Stimulated activated CD8-positive, alpha-beta memory T cell treated with anti-CD3 and anti-CD28 coated beads, Interleukin-12 subunit alpha, Interleukin-12 subunit beta, amount 100 ng/mL, for 1 hour (primary cell): ENCODE measurements around the gene MINAR1.

ENCODE experiments used
- DNase-seq: peaks from one replicate; pipeline ENCODE4 v3.0.0-alpha.2; 2020; ENCODE audit warnings: low read depth

MINAR1 gene

GRCh38 chr15:79432345-79433275 is 474 bp downstream of the MINAR1 start:
- DNase-seq, result no peak

GRCh38 chr15:79433276-79433990 is 1.3 kb downstream of the MINAR1 start:
- DNase-seq, result no peak

GRCh38 chr15:79434361-79434760 is 2.2 kb downstream of the MINAR1 start:
- no peak for DNase-seq

GRCh38 chr15:79436037-79436780 is 4.1 kb downstream of the MINAR1 start:
- no peak for DNase-seq

GRCh38 chr15:79437275-79438000 is 5.3 kb downstream of the MINAR1 start:
- no peak for DNase-seq

GRCh38 chr15:79439236-79439635 is 7.1 kb downstream of the MINAR1 start:
- DNase-seq, result no peak

GRCh38 chr15:79440355-79440908 is 8.3 kb downstream of the MINAR1 start:
- no peak for DNase-seq

- DNase-seq, result no peak
Observed at GRCh38 chr15:79442911-79443310, 10.8 kb downstream of the MINAR1 start.

- DNase-seq, result no peak
Observed at GRCh38 chr15:79447060-79447459, 14.9 kb downstream of the MINAR1 start.

GRCh38 chr15:79450648-79451047 is 18.5 kb downstream of the MINAR1 start:
- no peak for DNase-seq

- no peak for DNase-seq
Observed at GRCh38 chr15:79451361-79451999, 19.3 kb downstream of the MINAR1 start.

GRCh38 chr15:79452244-79453051 is 20.3 kb downstream of the MINAR1 start:
- DNase-seq, result no peak

- no peak for DNase-seq
Observed at GRCh38 chr15:79453446-79453845, 21.3 kb downstream of the MINAR1 start.

- no peak for DNase-seq
Observed at GRCh38 chr15:79454063-79454462, 21.9 kb downstream of the MINAR1 start.

- DNase-seq, result no peak
Observed at GRCh38 chr15:79455361-79455760, 23.2 kb downstream of the MINAR1 start.

- no peak for DNase-seq
Observed at GRCh38 chr15:79455943-79456342, 23.8 kb downstream of the MINAR1 start.

GRCh38 chr15:79458491-79458890 is 26.4 kb downstream of the MINAR1 start:
- no peak for DNase-seq

GRCh38 chr15:79459666-79460065 is 27.5 kb downstream of the MINAR1 start:
- DNase-seq, result no peak

- DNase-seq, result no peak
Observed at GRCh38 chr15:79463043-79463780, 31.1 kb downstream of the MINAR1 start.
